DMS153 (cell line): ENCODE data around the gene HLF.

Experiments
- DNase-seq: peaks from one replicate; lab custom pipeline; 2025; lab: John Stamatoyannopoulos, UW

The HLF gene

GRCh38 chr17:55292094-55292493 is 27.3 kb downstream of the HLF start:
- no peak for DNase-seq

- DNase-seq: no peak
Measured at GRCh38 chr17:55294042-55294751, 29.4 kb downstream of the HLF start.

GRCh38 chr17:55295411-55296170 is 30.8 kb downstream of the HLF start:
- DNase-seq: no peak

- no peak for DNase-seq
Measured at GRCh38 chr17:55296171-55296695, 31.5 kb downstream of the HLF start.

- no peak for DNase-seq
Measured at GRCh38 chr17:55296699-55297098, 31.9 kb downstream of the HLF start.

GRCh38 chr17:55298111-55298730 is 33.5 kb downstream of the HLF start:
- DNase-seq: no peak

GRCh38 chr17:55299162-55299838 is 34.5 kb downstream of the HLF start:
- no peak for DNase-seq

GRCh38 chr17:55299890-55300289 is 35.1 kb downstream of the HLF start:
- no peak for DNase-seq

GRCh38 chr17:55300479-55301290 is 35.9 kb downstream of the HLF start:
- DNase-seq: no peak

GRCh38 chr17:55301521-55302406 is 37.0 kb downstream of the HLF start:
- DNase-seq: no peak

GRCh38 chr17:55302407-55302787 is 37.6 kb downstream of the HLF start:
- DNase-seq: no peak

GRCh38 chr17:55303008-55303493 is 38.3 kb downstream of the HLF start:
- DNase-seq: no peak

- no peak for DNase-seq
Measured at GRCh38 chr17:55303701-55304145, 39.0 kb downstream of the HLF start.

- DNase-seq: no peak
Measured at GRCh38 chr17:55304171-55304859, 39.6 kb downstream of the HLF start.

- DNase-seq: no peak
Measured at GRCh38 chr17:55305321-55306087, 40.7 kb downstream of the HLF start.

GRCh38 chr17:55307879-55308278 is 43.1 kb downstream of the HLF start:
- no peak for DNase-seq

- no peak for DNase-seq
Measured at GRCh38 chr17:55308613-55309391, 44.0 kb downstream of the HLF start.

- no peak for DNase-seq
Measured at GRCh38 chr17:55311767-55312375, 47.1 kb downstream of the HLF start.
